GM18909 (cell line): ENCODE data around the gene TEX2.
A peak's percentile ranks its signal among the peaks of the same experiment; 100 is the strongest.

Experiments used
- ATAC-seq: cut with Tn5 transposase; IDR thresholded peaks from one replicate; pipeline ENCODE4 v1.9.1; 2021; ENCODE audit warnings: mild to moderate bottlenecking; ENCODE audit not compliant: unreplicated experiment, poor library complexity

The TEX2 gene

DNA sequence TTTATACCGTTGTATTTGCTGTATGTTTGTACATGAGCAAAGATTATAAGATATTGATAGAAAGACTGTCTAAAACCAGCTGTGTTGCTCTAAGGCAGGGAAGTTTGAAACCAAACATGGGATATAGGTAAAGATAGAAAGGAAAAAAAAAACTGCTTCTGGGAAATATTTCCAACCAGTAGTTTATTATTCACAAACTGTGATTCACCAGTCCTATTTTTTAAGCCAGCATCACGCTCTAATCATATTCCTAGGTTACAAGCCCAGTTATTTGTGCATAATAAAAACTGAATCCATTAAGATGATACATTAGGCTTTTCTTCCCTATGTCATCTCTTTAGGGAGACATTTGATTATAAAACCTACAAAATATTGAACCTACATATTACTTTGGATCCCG, 137.1 kb downstream of the TEX2 start:
- no peak for ATAC-seq

DNA sequence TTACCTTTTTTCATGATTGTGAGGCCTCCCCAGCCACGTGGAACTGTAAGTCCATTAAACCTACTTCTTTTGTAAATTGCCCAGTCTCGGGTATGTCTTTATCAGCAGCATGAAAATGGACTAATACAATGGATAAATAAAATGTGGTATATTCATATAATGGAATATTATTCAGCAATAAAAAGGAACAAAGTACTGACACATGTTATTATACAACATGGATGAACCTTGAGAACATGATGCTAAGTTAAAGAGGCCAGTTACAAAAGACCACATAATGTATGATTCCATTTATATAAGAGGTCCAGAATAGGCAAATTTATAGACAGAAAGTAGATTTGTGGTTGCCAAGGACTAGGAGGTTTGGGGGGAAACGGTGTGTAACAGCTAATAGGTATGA, 138.5 kb downstream of the TEX2 start:
- no peak for ATAC-seq

DNA sequence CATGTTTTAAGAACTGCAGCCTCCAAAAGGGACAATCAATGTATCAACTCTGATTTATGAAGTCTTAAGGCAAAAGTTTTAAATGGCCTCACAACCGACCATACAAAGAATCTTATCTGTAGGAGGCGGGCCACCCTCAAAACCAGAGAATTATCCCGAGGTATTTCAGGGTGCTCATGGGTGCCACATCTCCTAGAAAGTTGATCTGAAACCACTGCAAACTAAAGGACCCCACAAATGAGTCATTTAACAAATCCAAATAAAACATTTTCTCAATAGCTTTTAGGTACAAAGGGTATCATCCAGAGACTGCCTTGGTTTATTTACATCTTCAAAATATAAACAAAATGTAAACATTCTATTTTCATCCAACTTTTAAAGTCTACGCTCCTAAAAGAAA, 139.9 kb downstream of the TEX2 start:
- ATAC-seq = no peak

DNA sequence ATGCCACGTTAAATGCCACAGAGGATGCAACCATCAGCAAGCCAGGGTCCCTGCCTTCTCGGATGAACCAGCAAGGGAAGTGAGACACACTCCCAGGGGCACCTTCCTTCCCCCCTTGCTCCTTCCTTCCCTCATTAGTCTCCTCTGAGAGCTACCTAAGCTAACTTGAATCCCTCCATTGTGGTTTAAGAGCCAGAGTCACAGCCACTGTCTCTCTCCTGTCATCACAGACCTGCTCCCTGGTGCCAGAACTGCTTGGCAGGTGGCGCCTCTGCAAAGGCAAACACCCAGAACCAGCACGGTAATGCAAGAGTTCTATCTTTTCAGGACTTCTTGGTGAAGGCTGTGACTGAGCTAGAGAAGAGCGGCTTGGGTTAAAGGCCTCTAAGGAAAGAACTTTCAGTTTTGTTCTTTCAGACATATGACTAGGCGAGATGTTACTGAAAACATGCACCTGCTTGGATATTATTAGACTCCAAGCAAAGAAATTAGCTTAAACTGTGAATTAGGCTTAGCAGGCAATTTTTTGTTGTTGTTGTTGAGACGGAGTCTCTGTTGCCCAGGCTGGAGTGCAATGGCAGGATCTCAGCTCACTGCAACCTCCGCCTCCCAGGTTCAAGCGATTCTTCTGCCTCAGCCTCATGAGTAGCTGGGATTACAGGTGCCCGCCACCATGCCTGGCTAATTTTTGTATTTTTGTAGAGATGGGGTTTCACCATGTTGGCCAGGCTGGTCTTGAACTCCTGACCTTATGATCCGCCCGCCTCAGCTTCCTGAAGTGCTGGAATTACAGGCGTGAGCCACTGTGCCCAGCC, 141.9 kb downstream of the TEX2 start:
- ATAC-seq = peak; percentile 88

DNA sequence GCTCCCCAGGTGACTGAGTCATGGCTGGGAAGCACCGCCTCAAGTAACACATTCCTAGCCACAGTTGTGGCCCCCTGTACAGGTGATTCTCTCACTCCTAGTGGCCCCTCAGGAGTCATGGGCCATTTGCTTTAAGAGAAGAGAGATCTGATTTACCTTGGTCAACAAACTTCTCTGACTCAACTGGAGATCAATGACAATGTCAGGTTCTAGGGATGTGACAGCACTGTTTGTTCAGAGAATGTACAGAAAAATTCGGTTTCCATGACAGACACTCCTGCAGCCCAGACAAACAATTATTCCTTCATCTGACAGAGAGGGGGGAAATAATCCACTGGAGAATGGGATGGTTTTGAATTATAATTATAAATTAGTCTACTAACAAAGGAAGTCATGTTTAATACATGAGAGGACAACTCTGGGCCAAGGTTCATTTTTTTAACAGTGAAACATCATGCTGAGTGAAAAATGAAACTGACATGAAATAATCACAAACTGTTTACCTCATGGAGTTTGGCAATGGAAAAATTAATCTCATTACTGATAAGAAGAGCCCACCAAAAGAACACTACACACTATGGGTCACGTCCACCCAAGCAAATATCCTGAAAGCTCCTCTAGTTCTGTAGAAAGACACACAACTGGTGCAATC, 142.8 kb downstream of the TEX2 start:
- ATAC-seq = no peak

DNA sequence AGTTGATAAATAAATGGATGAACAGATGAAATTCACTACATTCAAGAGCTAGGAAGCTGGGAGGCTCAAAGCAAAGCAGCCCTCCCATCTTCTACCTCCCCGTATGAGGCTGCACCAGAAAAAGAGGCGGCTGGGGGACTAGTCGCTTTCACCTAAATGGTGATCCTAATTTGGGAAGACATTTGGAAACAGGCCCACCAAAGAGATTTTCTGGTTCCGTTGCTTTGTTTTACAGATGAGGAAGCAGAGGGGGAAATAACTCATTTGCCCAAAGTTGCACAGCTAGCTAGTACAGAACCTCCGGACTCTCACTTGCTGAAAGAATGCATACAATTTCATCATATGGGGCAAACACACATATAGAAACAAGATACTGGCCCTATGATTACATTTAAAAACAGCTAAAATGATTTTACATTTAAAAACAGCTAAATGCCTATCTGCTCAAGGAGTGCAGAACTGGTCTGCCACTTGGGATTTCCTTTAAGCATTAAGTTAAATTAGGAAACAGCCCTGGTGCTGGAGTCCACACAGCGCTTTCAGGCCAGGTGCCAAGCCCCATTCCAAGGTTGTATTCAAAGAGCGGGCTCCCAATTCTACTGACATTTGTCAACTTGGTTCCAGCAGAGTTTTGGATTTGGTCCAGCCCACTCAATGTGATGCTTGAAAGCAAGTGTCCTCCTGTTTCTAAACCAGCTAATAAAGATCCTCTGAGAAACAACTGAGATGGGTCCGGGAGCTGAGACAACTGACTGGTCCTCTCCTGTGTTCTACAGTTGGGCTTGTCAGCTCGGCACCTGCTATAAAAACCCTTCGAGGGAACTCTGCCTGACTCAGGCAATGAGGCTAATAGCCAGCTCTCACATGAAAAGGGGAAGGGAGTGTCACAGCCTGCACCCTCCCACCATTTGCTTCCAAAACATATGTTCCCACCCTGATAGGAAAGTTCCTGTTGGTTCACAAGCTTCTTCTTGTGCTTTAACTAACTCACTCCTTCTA, 144.8 kb downstream of the TEX2 start:
- ATAC-seq = no peak

DNA sequence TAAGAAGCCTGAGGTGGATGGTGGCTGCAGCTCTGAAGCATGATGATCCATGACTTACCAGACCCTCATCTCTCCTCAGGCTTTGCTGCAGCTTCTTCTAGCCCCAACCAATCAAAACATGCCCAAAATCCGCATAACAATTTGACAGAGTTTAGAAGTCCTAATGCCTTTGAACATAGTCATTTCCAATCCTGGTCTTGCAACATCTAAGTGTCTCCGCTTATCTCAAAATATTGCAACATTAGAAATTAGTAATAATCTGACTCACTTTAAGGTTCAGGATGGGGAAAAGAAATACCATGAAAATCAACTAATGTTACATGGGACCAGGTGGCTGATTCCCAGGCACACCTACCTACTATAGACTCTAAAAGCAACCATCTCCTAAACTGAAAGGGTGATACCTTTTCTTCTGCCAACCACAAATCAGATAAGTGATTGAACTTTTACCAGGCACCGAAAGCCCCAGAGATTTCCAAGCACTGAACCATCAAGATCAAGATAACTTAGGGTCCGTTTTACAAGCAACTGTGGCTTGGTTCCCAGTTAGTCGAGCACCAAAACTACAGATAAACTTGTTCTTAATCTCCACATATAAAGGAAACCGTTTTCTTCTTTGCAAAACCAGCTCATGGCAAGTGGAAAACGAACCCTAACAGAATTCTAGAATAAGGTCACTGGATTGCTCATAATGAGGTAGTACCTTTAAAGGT, 147.1 kb downstream of the TEX2 start:
- ATAC-seq = no peak

DNA sequence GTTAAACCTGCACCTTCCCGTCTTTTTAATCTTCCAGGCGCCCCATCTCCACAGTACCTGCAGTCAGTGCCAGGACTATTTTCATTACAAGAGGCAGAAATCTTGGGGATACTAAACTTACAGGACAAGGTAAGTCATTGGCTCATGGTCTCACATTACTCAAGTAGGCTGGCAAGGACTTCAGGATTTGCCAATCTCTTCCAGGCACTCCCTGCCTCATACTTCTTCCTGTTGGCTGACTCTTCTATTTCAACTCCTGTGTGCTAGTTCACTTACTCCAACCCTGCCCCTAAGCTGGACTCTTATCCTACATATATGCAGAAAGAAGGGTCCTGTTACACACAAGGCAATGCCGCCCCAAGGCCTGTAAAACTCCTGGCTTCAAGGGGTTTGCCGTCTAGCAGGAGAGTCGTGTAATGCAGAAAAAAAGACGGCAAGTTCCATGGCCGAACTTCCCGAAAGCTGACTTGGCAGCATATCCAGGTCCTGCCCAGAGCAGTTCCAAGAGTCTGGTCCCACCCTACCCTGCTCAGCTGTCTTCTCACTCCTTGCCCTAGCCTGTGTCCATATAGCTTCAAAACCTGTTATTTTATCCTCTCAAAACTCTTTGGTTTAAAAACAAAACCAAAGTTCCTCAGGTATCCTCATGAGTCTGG, 147.9 kb downstream of the TEX2 start:
- ATAC-seq = no peak

DNA sequence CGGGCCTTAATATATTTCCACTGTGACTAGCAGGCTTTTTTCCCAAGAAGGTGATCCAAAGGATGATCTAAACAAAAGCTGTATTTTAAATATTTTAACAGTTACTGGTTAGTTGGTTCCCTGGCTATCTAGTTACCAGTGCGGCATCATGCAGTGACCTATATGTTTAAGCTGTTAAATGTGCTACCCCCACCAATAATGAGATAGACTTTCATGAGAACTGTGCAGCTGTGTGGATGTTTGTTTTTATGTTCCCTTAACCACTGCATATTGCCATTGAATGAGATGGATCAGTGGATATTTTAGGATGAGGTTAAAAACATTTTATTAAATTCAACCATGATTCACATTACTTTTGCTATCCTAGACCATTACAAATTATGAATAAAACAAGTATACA, 150.1 kb downstream of the TEX2 start:
- no peak for ATAC-seq

DNA sequence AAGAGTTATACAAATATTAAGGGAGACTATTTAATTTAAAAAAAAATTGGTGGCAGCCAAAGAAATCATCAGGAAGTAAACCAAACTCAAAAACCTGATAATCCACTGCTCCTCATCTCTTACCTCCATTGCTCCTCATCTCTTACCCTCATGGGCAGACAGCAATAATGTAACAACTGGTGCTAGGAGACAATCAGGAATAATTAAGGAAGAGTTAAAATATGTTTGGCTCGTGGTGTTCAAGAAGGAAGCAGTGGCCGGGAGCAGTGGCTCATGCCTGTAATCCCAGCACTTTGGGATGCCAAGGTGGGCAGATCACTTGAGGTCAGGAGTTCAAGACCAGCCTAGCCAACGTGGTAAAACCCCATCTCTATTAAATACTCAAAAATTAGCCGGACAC, 151.2 kb downstream of the TEX2 start:
- ATAC-seq = no peak

DNA sequence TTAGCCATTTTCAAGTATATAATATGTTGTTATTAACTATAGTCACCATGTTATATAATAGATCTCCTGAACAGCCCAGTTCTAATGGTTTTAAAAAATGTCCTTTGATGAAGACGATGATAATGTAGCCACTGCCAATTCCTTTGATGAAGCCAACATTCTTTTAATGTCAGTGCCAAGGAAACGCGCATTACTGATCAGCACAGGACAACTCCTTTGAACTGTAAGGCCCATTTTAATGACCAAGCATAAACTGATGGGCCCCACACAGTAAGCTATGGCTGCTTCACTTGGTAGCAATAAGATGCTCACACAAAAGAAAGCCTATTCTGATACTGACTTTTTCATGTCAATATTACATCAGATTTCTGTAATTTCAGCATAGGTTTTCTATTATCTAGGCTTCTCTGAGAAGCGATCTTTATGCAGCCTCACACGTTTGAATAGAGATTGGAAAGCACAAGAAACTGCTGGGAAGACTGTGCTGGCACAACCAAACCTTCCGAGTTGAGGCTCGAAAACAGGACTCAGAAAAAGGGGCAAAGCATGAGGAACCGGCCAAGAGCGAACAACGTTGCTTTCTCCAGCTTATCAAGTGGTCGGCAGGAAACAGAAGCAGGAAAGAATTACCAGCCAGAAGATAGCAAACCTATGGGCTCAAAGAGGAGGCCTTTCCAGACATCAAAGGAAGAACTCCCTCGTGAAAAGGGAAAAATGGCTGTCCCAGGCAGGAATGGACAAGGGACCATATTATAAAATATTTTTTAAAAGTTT, 152.5 kb downstream of the TEX2 start:
- no peak for ATAC-seq

DNA sequence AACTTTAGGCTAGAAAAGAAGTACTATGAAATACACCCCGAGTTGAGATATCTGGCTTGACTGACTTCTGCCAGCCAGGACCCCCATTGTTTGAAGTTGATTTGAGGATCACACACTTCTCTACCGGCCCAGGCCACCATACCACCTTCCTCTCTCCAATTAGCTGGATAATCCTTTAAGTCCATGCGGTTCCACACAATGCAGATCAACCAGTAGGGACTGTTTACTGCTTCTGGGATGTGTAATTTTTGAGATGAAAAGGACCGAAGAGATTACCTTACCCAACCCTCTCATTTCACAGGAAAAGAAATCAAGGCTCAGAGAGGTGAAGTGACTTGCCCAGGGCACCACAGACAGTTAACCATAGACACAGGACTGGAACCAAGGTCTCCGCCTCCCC, 153.7 kb downstream of the TEX2 start:
- no peak for ATAC-seq

DNA sequence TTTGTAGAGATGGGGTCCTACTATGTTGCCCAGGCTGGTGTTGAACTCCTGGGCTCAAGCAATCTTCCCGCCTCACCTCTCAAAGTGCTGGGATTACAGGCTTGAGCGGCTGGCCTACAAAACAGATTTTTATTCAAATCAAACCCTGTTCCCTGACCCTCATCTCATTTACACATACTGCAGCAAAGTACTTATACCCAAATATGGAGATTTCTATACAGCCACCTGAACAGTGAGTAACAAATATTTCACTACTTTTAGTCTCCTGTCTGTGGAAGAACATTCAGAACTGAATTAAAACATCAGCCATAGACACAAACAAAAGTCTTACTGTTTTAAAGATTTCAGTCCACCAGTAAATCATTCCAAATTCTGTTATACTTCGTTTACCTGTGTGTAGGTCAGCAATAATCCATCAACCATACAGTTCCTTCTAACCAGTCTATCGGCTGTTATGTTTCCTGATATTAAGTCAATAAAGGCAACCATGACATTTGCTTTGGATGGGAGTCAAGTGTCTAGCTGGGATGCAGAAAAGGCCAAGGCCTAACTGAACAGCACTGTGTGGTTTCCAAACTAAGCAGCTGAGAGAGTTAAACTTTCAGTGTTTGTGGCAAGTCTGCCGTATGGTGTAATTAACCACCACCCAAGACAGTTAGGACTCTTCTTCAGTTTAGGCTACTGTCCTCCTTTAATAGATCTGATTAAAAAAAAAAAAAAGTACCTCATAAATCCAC, 155.4 kb downstream of the TEX2 start:
- no peak for ATAC-seq

DNA sequence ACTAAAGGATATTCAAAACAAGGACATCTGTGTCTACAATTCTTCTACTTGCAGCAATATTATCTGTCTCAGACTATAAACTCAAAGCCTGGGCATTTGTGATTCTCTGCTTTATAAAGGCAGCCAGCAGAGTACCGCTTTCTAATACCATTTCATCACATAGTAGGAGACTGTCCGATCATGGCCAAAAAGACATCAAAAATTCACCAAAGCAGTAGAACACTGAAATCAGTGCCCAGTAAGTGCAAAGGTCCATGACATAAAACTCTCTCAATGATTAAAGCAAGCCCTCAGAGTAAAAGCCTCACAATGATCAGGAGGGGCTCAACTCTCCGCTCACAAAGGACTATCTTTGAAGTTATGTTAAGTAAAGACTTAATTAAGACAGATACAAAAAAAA, 156.1 kb downstream of the TEX2 start:
- no peak for ATAC-seq

DNA sequence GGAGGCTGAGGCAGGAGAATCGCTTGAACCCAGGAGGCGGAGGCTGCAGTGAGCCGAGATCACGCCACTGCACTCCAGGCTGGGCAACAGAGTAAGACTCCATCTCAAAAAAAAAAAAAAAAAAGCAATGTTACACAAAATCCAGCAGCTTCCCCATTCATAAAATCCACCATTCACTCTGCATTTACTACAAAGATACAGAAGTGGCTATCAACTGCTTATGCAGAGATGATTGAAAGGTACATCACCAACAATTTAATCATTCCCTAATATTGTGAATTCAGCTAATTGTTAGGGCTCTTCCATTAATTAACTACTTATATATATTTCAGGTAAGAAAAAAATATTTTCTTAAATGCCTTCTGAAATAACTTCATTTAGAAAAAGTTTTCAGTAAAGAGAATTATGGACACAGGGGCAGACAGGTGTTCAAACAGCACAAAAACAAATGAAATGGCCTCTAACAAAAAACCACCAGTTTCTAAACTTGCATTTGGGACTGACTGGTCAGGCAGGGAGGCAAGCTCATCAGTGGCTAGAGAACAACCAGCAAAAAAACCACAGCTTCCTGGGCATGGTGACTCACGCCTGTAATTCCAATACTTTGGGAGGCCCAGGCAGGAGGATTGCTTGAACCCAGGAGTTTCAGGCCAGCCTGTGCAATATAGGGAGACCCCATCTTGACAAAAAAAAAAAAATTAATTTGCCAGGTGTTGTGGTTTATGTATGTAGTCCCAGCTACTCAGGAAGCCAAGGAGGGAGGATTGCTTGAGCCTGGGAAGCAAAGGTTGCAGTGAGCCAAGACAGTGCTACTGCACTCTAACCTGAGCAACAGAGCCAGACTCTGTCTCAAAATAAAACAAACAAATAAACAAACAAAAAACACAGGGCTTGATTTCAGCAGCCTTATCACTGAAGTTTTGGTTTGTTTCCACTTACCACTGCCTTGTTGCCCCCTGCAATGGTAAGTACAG, 159.4 kb downstream of the TEX2 start:
- no peak for ATAC-seq

DNA sequence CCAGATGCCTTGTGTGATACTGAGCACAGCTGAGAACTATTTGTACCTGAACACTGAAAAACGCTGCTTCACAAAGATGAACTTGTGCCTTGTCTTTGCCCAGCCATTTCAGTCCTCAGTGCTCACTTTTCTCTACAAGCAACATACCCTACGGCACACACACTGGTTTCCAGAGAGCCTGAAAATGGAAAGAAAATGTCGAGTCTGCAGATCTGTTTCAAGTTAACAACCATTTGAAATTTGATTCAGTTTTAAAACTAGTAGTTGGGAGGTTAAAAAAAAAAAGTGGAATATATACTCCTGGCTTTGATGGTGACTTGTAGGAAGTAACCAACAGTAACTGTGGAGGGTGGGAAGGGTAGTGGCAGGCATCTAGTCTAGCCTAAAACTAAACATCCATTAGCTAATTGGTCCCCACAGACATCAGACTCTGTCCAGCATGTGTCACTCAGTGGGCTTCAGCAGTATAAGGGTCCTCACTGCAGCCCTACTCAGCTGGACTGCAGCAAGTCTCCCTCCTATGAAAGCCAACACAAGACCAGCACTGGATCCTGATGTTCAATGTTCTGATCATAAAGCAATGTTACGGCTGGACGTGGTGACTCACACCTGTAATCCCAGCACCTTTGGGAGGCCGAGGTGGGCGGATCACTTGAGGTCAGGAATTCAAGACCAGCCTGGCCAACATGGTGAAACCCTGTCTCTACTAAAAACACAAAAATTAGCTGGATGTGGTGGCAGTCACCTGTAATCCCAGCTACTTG, 160.3 kb downstream of the TEX2 start:
- ATAC-seq = no peak
